HepG2 (cell line): ENCODE measurements around the gene ZFHX3. TPM values are rescaled to one million over a fixed set of nuclear protein-coding genes. Genes with fewer than 3 reads are reported as not detected.
A peak's percentile ranks its signal among the peaks of the same experiment; 100 is the strongest.

Experiments
- ADNP ChIP-seq: sonication (generic); formaldehyde crosslinking; IDR thresholded peaks from 2 replicates; pipeline ENCODE4 v1.4.0; 2020; ENCODE audit warnings: missing genetic modification reagents
- ARNT ChIP-seq: fragments of 450-650 bp; IDR thresholded peaks from 2 replicates; pipeline ENCODE4 v1.6.1; 2017
- ERF ChIP-seq: IDR thresholded peaks from 2 replicates; pipeline ENCODE4 v1.6.1; 2018; ENCODE audit warnings: missing biosample characterization, missing genetic modification reagents
- GLMP ChIP-seq: sonication (generic); formaldehyde crosslinking; IDR thresholded peaks from 2 replicates; pipeline ENCODE4 v1.9.0; 2021; ENCODE audit warnings: missing genetic modification reagents, mild to moderate bottlenecking, borderline replicate concordance
- HMGXB3 ChIP-seq: sonication (generic); formaldehyde crosslinking; IDR thresholded peaks from 2 replicates; pipeline ENCODE4 v1.4.0; 2020; ENCODE audit warnings: missing genetic modification reagents, borderline replicate concordance
- ISL2 ChIP-seq: sonication (generic); formaldehyde crosslinking; IDR thresholded peaks from 2 replicates; pipeline ENCODE4 v1.5.0; 2020; ENCODE audit warnings: missing genetic modification reagents
- KDM6A ChIP-seq: IDR thresholded peaks from 2 replicates; pipeline ENCODE4 v1.6.1; 2016; ENCODE audit warnings: low read depth
- MEIS2 ChIP-seq: sonication (generic); formaldehyde crosslinking; IDR thresholded peaks from 2 replicates; pipeline ENCODE4 v1.9.0; 2021; ENCODE audit warnings: mild to moderate bottlenecking, missing genetic modification reagents
- NFE2 ChIP-seq: sonication (generic); formaldehyde crosslinking; IDR thresholded peaks from 2 replicates; pipeline ENCODE4 v1.4.0; 2020; ENCODE audit warnings: missing genetic modification reagents
- PAXIP1 ChIP-seq: sonication (generic); formaldehyde crosslinking; conservative IDR thresholded peaks from 2 replicates; pipeline ENCODE4 v1.4.0; 2020; ENCODE audit warnings: mild to moderate bottlenecking, missing genetic modification reagents, moderate library complexity
- STAG1 ChIP-seq: sonication (generic); formaldehyde crosslinking; IDR thresholded peaks from 2 replicates; pipeline ENCODE4 v1.4.0; 2020; ENCODE audit warnings: missing genetic modification reagents
- WIZ ChIP-seq: sonication (generic); formaldehyde crosslinking; IDR thresholded peaks from 2 replicates; pipeline ENCODE4 v1.5.1; 2020; ENCODE audit warnings: mild to moderate bottlenecking, missing genetic modification reagents
- ZBTB1 ChIP-seq: sonication (generic); formaldehyde crosslinking; IDR thresholded peaks from 2 replicates; pipeline ENCODE4 v1.4.0; 2020; ENCODE audit warnings: missing genetic modification reagents, borderline replicate concordance
- ZFP36 ChIP-seq: fragments of 150-350 bp; IDR thresholded peaks from 2 replicates; pipeline ENCODE4 v1.6.1; 2018; ENCODE audit warnings: borderline replicate concordance, low read length, low read depth; ENCODE audit not compliant: partially characterized antibody
- ZNF232 ChIP-seq: sonication (generic); formaldehyde crosslinking; IDR thresholded peaks from 2 replicates; pipeline ENCODE4 v1.4.0; 2020; ENCODE audit warnings: missing genetic modification reagents, borderline replicate concordance
- ZNF510 ChIP-seq: sonication (generic); formaldehyde crosslinking; IDR thresholded peaks from 2 replicates; pipeline ENCODE4 v1.4.0; 2020; ENCODE audit warnings: low read depth, mild to moderate bottlenecking, missing genetic modification reagents
- polyA plus RNA-seq, 8 experiments: library from polyadenylated mRNA; depleted of rRNA in 3 of 8; stranded (reverse) in 7 of 8; unstranded in 1 of 8; fragments of >200 nt; fragmentation: Illumina TruSeq in 4 of 8; extraction: Trizol in 4 of 8; gene quantifications; 2 replicates each; pipeline versions ENCODE4 v1.2.1 to v1.2.3, GENCODE V29; 2011 to 2016; ENCODE audit warnings: low read depth in 4 of 8, missing spikeins in 1 of 8, mixed read lengths in 1 of 8; ENCODE audit not compliant: insufficient read depth in 1 of 8
- total RNA-seq, 5 experiments: library from RNA; depleted of rRNA; stranded (reverse); fragments of >200 nt; fragmentation: Illumina TruSeq; extraction: Trizol; gene quantifications; 2 replicates each; pipeline ENCODE4 v1.2.3, GENCODE V29; 2016; ENCODE audit warnings: low read depth in 1 of 5
- TF ChIP-seq, protein P1 (sequence below): sonication (generic); formaldehyde crosslinking; IDR thresholded peaks from 2 replicates; pipeline ENCODE4 v1.5.1; 2020; ENCODE audit warnings: mild to moderate bottlenecking, missing genetic modification reagents, moderate library complexity
- TF ChIP-seq, protein P2 (sequence below): sonication (generic); formaldehyde crosslinking; IDR thresholded peaks from 2 replicates; pipeline ENCODE4 v1.4.0; 2020; ENCODE audit warnings: mild to moderate bottlenecking, missing genetic modification reagents

Gene ZFHX3
- total and polyA plus RNA-seq, 2 of the 13 experiments (the other 11 are each of a cell fraction or from before 2014, with no cell fraction given): 5.0 to 6.0 TPM

- TF ChIP-seq, protein P1, sequence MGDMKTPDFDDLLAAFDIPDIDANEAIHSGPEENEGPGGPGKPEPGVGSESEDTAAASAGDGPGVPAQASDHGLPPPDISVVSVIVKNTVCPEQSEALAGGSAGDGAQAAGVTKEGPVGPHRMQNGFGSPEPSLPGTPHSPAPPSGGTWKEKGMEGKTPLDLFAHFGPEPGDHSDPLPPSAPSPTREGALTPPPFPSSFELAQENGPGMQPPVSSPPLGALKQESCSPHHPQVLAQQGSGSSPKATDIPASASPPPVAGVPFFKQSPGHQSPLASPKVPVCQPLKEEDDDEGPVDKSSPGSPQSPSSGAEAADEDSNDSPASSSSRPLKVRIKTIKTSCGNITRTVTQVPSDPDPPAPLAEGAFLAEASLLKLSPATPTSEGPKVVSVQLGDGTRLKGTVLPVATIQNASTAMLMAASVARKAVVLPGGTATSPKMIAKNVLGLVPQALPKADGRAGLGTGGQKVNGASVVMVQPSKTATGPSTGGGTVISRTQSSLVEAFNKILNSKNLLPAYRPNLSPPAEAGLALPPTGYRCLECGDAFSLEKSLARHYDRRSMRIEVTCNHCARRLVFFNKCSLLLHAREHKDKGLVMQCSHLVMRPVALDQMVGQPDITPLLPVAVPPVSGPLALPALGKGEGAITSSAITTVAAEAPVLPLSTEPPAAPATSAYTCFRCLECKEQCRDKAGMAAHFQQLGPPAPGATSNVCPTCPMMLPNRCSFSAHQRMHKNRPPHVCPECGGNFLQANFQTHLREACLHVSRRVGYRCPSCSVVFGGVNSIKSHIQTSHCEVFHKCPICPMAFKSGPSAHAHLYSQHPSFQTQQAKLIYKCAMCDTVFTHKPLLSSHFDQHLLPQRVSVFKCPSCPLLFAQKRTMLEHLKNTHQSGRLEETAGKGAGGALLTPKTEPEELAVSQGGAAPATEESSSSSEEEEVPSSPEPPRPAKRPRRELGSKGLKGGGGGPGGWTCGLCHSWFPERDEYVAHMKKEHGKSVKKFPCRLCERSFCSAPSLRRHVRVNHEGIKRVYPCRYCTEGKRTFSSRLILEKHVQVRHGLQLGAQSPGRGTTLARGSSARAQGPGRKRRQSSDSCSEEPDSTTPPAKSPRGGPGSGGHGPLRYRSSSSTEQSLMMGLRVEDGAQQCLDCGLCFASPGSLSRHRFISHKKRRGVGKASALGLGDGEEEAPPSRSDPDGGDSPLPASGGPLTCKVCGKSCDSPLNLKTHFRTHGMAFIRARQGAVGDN: peak; percentile 48; the same call in 1 of the 2 replicates
- TF ChIP-seq KDM6A: no peak
- TF ChIP-seq GLMP: no peak
- TF ChIP-seq ZNF232 (CRISPR knock-in tag): no peak
- TF ChIP-seq STAG1: no peak
- TF ChIP-seq, protein P2, sequence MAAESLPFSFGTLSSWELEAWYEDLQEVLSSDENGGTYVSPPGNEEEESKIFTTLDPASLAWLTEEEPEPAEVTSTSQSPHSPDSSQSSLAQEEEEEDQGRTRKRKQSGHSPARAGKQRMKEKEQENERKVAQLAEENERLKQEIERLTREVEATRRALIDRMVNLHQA (CRISPR knock-in tag): no peak
- no peak for TF ChIP-seq MEIS2 (CRISPR knock-in tag)
- TF ChIP-seq ADNP: no peak
- TF ChIP-seq PAXIP1: no peak
- no peak for TF ChIP-seq ERF (CRISPR knock-in tag)
- no peak for TF ChIP-seq NFE2 (CRISPR knock-in tag)
- no peak for TF ChIP-seq HMGXB3 (CRISPR knock-in tag)
- TF ChIP-seq ZNF510 (CRISPR knock-in tag): no peak
- TF ChIP-seq ARNT: no peak
- TF ChIP-seq ISL2 (CRISPR knock-in tag): no peak
- no peak for TF ChIP-seq ZFP36
- TF ChIP-seq ZBTB1 (CRISPR knock-in tag): no peak
- no peak for TF ChIP-seq WIZ (CRISPR knock-in tag)
These were observed 110.6 kb downstream of the ZFHX3 start (continued) for GRCh38 chr16:72937360-72937759.
